Stomach smooth muscle (tissue), 2 donors: ENCODE data around the gene PANK4.

Experiments used
- H3K27ac ChIP-seq: one replicate; pipeline ENCODE4 v1.7.0; 2013; ENCODE audit warnings: mild to moderate bottlenecking, low read length, inconsistent platforms
- H3K27me3 ChIP-seq, 2 donors: one replicate each; pipeline ENCODE4 v1.7.0; 2013; ENCODE audit warnings: low read length in 2 of 2; ENCODE audit not compliant: insufficient read depth in 2 of 2, control insufficient read depth in 1 of 2
- H3K36me3 ChIP-seq, 2 donors: one replicate each; pipeline ENCODE4 v1.7.0; 2013; ENCODE audit warnings: low read length in 2 of 2; ENCODE audit not compliant: control insufficient read depth in 2 of 2, insufficient read depth in 2 of 2
- H3K4me1 ChIP-seq: one replicate; pipeline ENCODE4 v1.7.0; 2013; ENCODE audit warnings: low read length; ENCODE audit not compliant: control insufficient read depth, insufficient read depth
- H3K4me3 ChIP-seq, 2 donors: one replicate each; pipeline ENCODE4 v1.7.0; 2013; ENCODE audit warnings: low read length in 2 of 2
- H3K9ac ChIP-seq, 2 donors: one replicate each; pipeline ENCODE4 v1.7.0; 2013; ENCODE audit warnings: low read length in 2 of 2, mild to moderate bottlenecking in 1 of 2
- H3K9me3 ChIP-seq, 2 donors: one replicate each; pipeline ENCODE4 v1.7.0; 2013; ENCODE audit warnings: low read length in 2 of 2; ENCODE audit not compliant: control insufficient read depth in 2 of 2
- donor health status: healthy.
- donor health status: Pancreatic carcinoma.

The PANK4 gene

DNA sequence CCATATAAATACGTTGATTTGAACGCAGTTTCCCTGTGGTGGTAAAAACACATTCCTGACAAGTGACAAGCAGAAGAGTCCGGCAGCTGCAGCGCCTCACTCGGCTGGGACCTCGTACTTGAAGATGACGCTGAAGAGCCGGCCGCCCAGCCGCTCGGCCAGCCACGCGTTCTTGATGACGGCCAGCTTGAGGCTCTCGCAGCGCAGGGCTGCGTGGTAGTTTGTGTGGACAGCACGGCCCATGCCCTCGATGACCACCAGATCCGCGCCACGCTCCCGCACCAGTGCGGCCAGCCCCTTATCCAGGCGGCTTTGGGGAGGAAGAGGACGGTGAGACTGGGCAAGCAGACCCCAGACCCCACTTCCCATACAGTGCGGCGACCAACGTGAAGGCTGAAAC lies 17.6 kb downstream of the PANK4 start:
- peaks cover 18% of the 10 kb centered on the region for H3K4me1 ChIP-seq
- H3K27me3 ChIP-seq = peaks cover 7 to 20% of the 10 kb centered on the region in 2 donors
- H3K36me3 ChIP-seq = peaks cover 37 to 41% of the 10 kb centered on the region in 2 donors
- no peak overlapping the region for H3K9ac ChIP-seq
- H3K9me3 ChIP-seq = no peaks in the 10 kb centered on the region
- H3K27ac ChIP-seq = no peak overlapping the region
- no peak overlapping the region for H3K4me3 ChIP-seq

DNA sequence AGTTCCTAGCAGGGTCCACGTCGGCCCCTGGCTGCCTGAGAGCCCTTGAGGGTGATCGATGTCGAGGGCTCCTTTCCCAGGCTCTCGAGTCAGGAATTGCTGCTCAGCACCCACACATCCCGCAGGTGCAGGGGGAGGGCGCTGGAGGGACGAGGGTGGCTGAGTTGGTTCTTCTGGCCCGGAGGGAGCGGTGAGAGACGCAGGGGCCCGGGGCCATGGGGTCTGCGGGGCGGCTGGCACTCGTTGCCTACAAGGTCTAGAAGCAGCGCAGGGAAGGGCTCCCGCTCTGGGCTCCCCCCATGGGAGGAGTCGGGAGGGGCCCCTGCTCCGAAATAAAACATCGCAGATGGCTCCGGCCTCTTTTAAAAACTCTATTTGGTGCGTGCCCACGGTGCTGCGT lies 18.2 kb downstream of the PANK4 start:
- Histone ChIP-seq H3K9ac (no peak overlapping the region), H3K4me3 (no peak overlapping the region), H3K4me1 (peaks cover 18% of the 10 kb centered on the region), H3K27ac (no peak overlapping the region), H3K36me3 (peaks cover 33 to 35% of the 10 kb centered on the region in 2 donors), H3K27me3 (peaks cover 9 to 24% of the 10 kb centered on the region in 2 donors), H3K9me3 (no peaks in the 10 kb centered on the region)

DNA sequence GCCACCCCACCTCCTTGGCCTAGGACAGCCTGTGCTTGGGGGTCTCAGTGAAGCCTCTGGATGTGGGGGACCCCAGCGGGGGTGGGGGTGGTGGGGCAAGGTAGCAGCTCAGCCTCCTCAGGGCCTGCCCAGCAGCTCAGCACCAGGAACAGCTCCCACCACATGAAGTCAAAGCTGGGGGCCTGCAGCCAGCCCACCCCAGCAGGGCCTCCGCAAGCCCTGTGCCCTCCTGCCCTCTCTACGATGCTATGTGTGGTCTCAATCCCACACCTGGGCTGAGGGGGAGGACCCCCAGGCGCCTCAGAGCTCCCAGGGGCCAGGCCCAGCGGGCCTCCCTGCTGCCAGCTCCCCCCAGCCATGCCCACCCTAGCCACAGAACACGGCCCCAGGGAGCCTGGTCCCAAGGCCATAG lies 18.6 kb downstream of the PANK4 start:
- no peak overlapping the region for H3K4me3 ChIP-seq
- peaks cover 30 to 33% of the 10 kb centered on the region in 2 donors for H3K36me3 ChIP-seq
- no peak overlapping the region for H3K27ac ChIP-seq
- peaks cover 13 to 29% of the 10 kb centered on the region in 2 donors for H3K27me3 ChIP-seq
- no peak overlapping the region for H3K9ac ChIP-seq
- no peaks in the 10 kb centered on the region for H3K9me3 ChIP-seq
- peaks cover 18% of the 10 kb centered on the region for H3K4me1 ChIP-seq

DNA sequence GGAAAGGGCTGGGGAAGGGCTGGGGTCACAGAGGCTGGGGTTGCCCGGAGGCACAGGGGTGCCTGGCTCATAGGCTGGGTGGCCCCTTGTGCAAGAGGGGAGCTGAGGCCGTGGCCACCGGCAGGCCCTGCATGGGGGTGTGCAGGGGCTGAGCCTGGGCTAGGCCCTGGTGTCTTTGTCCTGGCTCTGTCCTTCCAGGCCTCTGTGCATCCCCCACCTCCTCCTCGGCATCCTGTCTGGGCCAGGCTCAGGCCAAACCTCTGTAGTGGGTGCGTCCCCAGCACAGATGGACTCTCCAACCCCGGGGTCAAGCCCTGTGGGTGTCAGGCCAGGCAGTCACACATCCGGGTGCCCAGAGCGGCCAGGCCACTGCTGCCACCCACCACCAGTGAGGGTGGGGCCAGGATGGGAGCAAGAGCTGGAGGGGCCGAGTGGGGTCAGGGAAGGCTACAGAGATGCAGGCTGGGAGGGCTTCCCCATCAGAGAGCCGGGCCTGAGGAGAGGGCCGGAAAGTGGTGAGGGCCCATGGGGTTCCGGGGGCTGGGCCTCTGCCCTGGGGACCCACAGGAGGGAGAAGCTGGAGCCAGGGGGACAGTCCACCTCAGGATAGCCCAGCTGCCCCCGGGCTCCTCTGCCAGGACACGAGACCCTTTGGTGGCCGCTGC lies 19.4 kb downstream of the PANK4 start:
- Histone ChIP-seq H3K36me3 (peaks cover 26 to 32% of the 10 kb centered on the region in 2 donors), H3K27me3 (peaks cover 14 to 31% of the 10 kb centered on the region in 2 donors), H3K4me3 (no peak overlapping the region), H3K9me3 (no peaks in the 10 kb centered on the region), H3K9ac (no peak overlapping the region), H3K4me1 (peaks cover 18% of the 10 kb centered on the region), H3K27ac (no peak overlapping the region)

GRCh38 chr1:2506007-2506860 lies 20.2 kb downstream of the PANK4 start:
- peaks cover 18% of the 10 kb centered on the region for H3K4me1 ChIP-seq
- no peak overlapping the region for H3K27ac ChIP-seq
- H3K36me3 ChIP-seq = peaks cover 19 to 24% of the 10 kb centered on the region in 2 donors
- H3K9ac ChIP-seq = no peak overlapping the region
- peaks cover 18 to 35% of the 10 kb centered on the region in 2 donors for H3K27me3 ChIP-seq
- no peaks in the 10 kb centered on the region for H3K9me3 ChIP-seq
- no peak overlapping the region for H3K4me3 ChIP-seq

GRCh38 chr1:2505461-2505994 lies 20.9 kb downstream of the PANK4 start:
- H3K9me3 ChIP-seq = no peaks in the 10 kb centered on the region
- peaks cover 15 to 17% of the 10 kb centered on the region in 2 donors for H3K36me3 ChIP-seq
- peaks cover 18% of the 10 kb centered on the region for H3K4me1 ChIP-seq
- no peak overlapping the region for H3K9ac ChIP-seq
- H3K27me3 ChIP-seq = peaks cover 18 to 38% of the 10 kb centered on the region in 2 donors
- H3K27ac ChIP-seq = no peak overlapping the region
- H3K4me3 ChIP-seq = no peak overlapping the region

DNA sequence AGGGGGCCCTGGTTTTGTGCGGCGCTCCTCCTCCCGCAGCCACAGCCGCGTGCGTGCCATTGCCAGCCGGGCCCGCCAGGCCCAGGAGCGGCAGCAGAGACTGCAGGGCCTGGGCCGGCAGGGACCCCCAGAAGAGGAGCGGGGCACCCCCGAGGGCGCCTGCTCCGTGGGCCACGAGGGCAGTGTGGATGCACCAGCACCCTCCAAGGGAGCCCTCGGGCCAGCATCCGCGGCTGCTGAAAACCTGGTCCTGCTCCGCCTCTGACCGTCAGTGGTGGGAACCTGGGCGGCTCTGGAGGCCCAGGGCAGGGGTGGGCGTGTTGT lies 21.5 kb downstream of the PANK4 start:
- H3K27ac ChIP-seq = no peak overlapping the region
- H3K4me1 ChIP-seq = peaks cover 18% of the 10 kb centered on the region
- H3K9me3 ChIP-seq = no peaks in the 10 kb centered on the region
- H3K36me3 ChIP-seq = peaks cover 10 to 13% of the 10 kb centered on the region in 2 donors
- peaks cover 21 to 38% of the 10 kb centered on the region in 2 donors for H3K27me3 ChIP-seq
- no peak overlapping the region for H3K9ac ChIP-seq
- H3K4me3 ChIP-seq = no peak overlapping the region

GRCh38 chr1:2504225-2504948 lies 22.0 kb downstream of the PANK4 start:
- H3K4me3 ChIP-seq = no peak overlapping the region
- no peak overlapping the region for H3K27ac ChIP-seq
- peaks cover 21 to 40% of the 10 kb centered on the region in 2 donors for H3K27me3 ChIP-seq
- peaks cover 18% of the 10 kb centered on the region for H3K4me1 ChIP-seq
- no peak overlapping the region for H3K9ac ChIP-seq
- H3K9me3 ChIP-seq = no peaks in the 10 kb centered on the region
- H3K36me3 ChIP-seq = peaks cover 5 to 8% of the 10 kb centered on the region in 2 donors

DNA sequence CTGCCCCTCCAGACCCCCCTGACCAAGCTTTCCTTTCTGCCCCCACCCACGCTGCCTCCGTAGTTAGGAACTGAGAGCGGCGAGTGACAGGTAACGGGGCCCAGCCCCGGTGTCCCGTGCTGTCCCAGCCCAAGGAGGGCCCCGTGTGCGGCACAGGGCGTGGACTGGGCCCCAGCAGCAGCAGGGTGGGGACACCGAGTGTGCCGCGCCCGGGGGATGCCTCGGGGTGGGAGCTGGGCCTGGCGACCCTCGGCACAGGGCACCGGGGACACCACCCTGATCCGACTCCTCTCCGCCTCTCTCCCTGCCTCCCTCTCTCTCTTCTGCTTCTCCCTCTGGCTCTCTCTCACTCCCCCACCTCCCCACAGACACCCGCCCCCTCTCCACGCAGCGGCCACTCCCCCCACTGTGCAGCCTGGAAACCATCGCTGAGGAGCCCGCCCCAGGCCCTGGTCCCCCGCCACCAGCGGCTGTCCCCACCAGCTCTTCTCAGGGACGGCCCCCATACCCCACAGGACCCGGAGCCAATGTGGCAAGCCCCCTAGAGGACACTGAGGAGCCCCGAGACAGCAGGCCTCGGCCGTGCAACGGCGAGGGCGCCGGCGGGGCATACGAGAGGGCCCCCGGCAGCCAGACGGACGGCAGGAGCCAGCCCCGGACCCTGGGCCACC lies 22.7 kb downstream of the PANK4 start:
- no peaks in the 10 kb centered on the region for H3K9me3 ChIP-seq
- no peak overlapping the region for H3K4me3 ChIP-seq
- H3K4me1 ChIP-seq = peaks cover 18% of the 10 kb centered on the region
- no peak overlapping the region for H3K27ac ChIP-seq
- H3K36me3 ChIP-seq = peaks cover 0 to 2% of the 10 kb centered on the region in 2 donors
- H3K9ac ChIP-seq = no peak overlapping the region
- H3K27me3 ChIP-seq = peaks cover 21 to 41% of the 10 kb centered on the region in 2 donors
